Panc1 (cell line): ENCODE measurements around the gene CYSTM1. TPM values are rescaled to one million over a fixed set of nuclear protein-coding genes. Genes with fewer than 3 reads are reported as not detected.

Source experiments
- ATAC-seq: fragments of 200-7000 bp; cut with Tn5 transposase; 2 replicates; pipeline ENCODE4 v1.9.1; 2020; ENCODE audit warnings: mild to moderate bottlenecking, moderate library complexity
- BruUV-seq: library from RNA; stranded (reverse); fragments of 400-500 nt; replicated peaks from 2 replicates; lab custom pipeline; 2021; lab: Mats Ljungman, UMichigan
- CTCF ChIA-PET: fragments of 300-600 bp; sonication (Branson Sonifier 250); formaldehyde crosslinking; loops from one replicate; lab custom pipeline; 2022; ENCODE audit warnings: antibody characterized with exemption; lab: Charles Lee
- POLR2A ChIA-PET: fragments of 300-600 bp; sonication (Branson Sonifier 250); formaldehyde crosslinking; loops from one replicate; lab custom pipeline; 2022; ENCODE audit warnings: antibody characterized with exemption; lab: Charles Lee
- DNase-seq: peaks from one replicate; pipeline ENCODE4 v3.0.0-alpha.2; 2010; ENCODE audit warnings: low read depth, low spot score
- H3K27ac ChIP-seq: 2 replicates; pipeline ENCODE4 v1.5.1; 2011; ENCODE audit warnings: mild to moderate bottlenecking, low read length, inconsistent platforms
- H3K27me3 ChIP-seq: fragments of 200-500 bp; sonication (Bioruptor generic); 2 replicates; pipeline ENCODE4 v1.6.0; 2014; ENCODE audit warnings: low read length, inconsistent platforms; ENCODE audit not compliant: control insufficient read depth, insufficient read depth
- H3K36me3 ChIP-seq: fragments of 200-500 bp; sonication (Bioruptor generic); 2 replicates; pipeline ENCODE4 v1.5.1; 2014; ENCODE audit warnings: inconsistent platforms, mild to moderate bottlenecking, low read length, moderate library complexity; ENCODE audit not compliant: control insufficient read depth, insufficient read depth
- H3K4me1 ChIP-seq: 2 replicates; pipeline ENCODE4 v1.5.1; 2011; ENCODE audit warnings: inconsistent platforms, mild to moderate bottlenecking, low read length, moderate library complexity; ENCODE audit not compliant: control insufficient read depth, insufficient read depth
- H3K4me3 ChIP-seq, 2 experiments: 2 replicates each; pipeline ENCODE4 v1.5.1; 2011 to 2012; ENCODE audit warnings: low read depth in 2 of 2, low read length in 2 of 2, mild to moderate bottlenecking in 2 of 2, inconsistent platforms in 1 of 2, moderate library complexity in 1 of 2
- H3K9me3 ChIP-seq: fragments of 200-500 bp; sonication (Bioruptor generic); 2 replicates; pipeline ENCODE4 v1.5.1; 2014; ENCODE audit warnings: low read depth, mild to moderate bottlenecking, inconsistent platforms, low read length, moderate library complexity; ENCODE audit not compliant: control insufficient read depth, insufficient read depth
- POLR2AphosphoS5 ChIP-seq: IDR thresholded peaks from 2 replicates; pipeline ENCODE4 v1.6.1; 2012; ENCODE audit warnings: mild to moderate bottlenecking, low read depth, low read length, moderate library complexity
- REST ChIP-seq, 2 experiments: IDR thresholded peaks; 2 replicates each; pipeline ENCODE4 v1.6.1; 2011 to 2012; ENCODE audit warnings: low read depth in 2 of 2, control low read depth in 1 of 2, low read length in 1 of 2, mild to moderate bottlenecking in 1 of 2, moderate library complexity in 1 of 2; ENCODE audit not compliant: insufficient read depth in 1 of 2
- SIN3A ChIP-seq: IDR thresholded peaks from 2 replicates; pipeline ENCODE4 v1.6.1; 2012; ENCODE audit warnings: low read depth, mild to moderate bottlenecking, low read length, moderate library complexity, borderline replicate concordance; ENCODE audit not compliant: insufficient read depth
- TCF7L2 ChIP-seq: IDR thresholded peaks from 2 replicates; pipeline ENCODE4 v1.6.1; 2011; ENCODE audit warnings: mild to moderate bottlenecking, low read depth, low read length, inconsistent platforms
- in situ Hi-C: cut with HindIII; loops from 2 replicates; pipeline ENCODE4 v1.10.0; 2016; ENCODE audit warnings: low sequenced_read_pairs, low pct_unique_long_range_greater_than_20kb
- intact Hi-C: fragments of 100-400 bp; cut with micrococcal nuclease; formaldehyde crosslinking; loops from one replicate; pipeline ENCODE4 v1.10.0; 2022; ENCODE audit not compliant: unreplicated experiment
- total RNA-seq: library from RNA; stranded (reverse); gene quantifications from one replicate; pipeline ENCODE4 v1.2.1, GENCODE V29; 2021; ENCODE audit not compliant: unreplicated experiment
- TF ChIP-seq, protein P1 (sequence below): fragments of 450-650 bp; IDR thresholded peaks from 2 replicates; pipeline ENCODE4 v1.5.1; 2017; ENCODE audit warnings: mild to moderate bottlenecking

CYSTM1 gene
- total RNA-seq, 1 experiment from 2014 or later = 126 TPM

GRCh38 chr5:140238756-140239155, 63.8 kb downstream of the CYSTM1 start:
- POLR2A ChIA-PET = no interaction called here
- no peak overlapping the region for H3K27ac ChIP-seq
- in situ Hi-C loops (no loop called here), intact Hi-C loops (no loop called here)
- no peak for DNase-seq
- no peak overlapping the region for H3K4me3 ChIP-seq
- TF ChIP-seq POLR2AphosphoS5 = no peak
- TF ChIP-seq TCF7L2 = no peak
- TF ChIP-seq REST (IDR thresholded peaks at IDR 0.05; ENCODE audit: insufficient read depth in 1 of 2, low read depth in 2 of 2, low read length in 1 of 2) = no peak
- TF ChIP-seq, protein P1, sequence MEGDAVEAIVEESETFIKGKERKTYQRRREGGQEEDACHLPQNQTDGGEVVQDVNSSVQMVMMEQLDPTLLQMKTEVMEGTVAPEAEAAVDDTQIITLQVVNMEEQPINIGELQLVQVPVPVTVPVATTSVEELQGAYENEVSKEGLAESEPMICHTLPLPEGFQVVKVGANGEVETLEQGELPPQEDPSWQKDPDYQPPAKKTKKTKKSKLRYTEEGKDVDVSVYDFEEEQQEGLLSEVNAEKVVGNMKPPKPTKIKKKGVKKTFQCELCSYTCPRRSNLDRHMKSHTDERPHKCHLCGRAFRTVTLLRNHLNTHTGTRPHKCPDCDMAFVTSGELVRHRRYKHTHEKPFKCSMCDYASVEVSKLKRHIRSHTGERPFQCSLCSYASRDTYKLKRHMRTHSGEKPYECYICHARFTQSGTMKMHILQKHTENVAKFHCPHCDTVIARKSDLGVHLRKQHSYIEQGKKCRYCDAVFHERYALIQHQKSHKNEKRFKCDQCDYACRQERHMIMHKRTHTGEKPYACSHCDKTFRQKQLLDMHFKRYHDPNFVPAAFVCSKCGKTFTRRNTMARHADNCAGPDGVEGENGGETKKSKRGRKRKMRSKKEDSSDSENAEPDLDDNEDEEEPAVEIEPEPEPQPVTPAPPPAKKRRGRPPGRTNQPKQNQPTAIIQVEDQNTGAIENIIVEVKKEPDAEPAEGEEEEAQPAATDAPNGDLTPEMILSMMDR = no peak
- TF ChIP-seq SIN3A = no peak
- CTCF ChIA-PET = no interaction called here
- no peaks in the 10 kb centered on the region for H3K9me3 ChIP-seq
- no peak for ATAC-seq
- no peaks in the 10 kb centered on the region for H3K36me3 ChIP-seq
- H3K27me3 ChIP-seq = no peaks in the 10 kb centered on the region
- no TSS peak for BruUV-seq
- peaks cover 20% of the 10 kb centered on the region for H3K4me1 ChIP-seq

DNA sequence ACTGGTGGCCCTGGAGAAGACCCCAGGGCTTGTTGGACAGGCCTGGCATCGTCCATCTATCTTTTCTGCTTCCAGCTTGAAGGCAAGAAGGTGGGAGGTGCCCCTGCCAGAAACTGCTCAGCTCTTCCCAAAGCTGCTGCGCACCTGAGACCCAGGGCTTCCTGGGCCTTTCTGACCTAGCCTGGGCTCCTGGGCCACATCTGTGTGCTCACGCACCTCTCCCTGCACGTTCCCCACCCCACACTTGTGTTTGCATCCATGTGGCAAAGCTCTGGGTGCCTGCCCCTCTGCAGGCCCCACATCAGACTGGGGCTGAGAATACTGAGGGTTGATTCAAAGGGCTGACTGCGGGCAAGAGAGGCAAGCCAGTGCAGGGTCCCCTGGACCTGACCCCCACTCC, 64.5 kb downstream of the CYSTM1 start:
- intact Hi-C loops (no loop called here), in situ Hi-C loops (no loop called here)
- no TSS peak for BruUV-seq
- DNase-seq = no peak
- Histone ChIP-seq H3K4me1 (peaks cover 20% of the 10 kb centered on the region), H3K27ac (no peak overlapping the region), H3K27me3 (no peaks in the 10 kb centered on the region), H3K36me3 (no peaks in the 10 kb centered on the region), H3K9me3 (no peaks in the 10 kb centered on the region), H3K4me3 (no peak overlapping the region)
- ChIA-PET POLR2A (no interaction called here), CTCF (interaction anchor here (0.6 to 2.3 kb wide), 10 partner anchors 9 to 163 kb away, joined by 3 to 20 read pairs (median 4); partner anchors contain the start of gene HBEGF)
- no peak for TF ChIP-seq TCF7L2
- TF ChIP-seq POLR2AphosphoS5 = no peak
- TF ChIP-seq SIN3A = no peak
- no peak for TF ChIP-seq REST (IDR thresholded peaks at IDR 0.05; ENCODE audit: insufficient read depth in 1 of 2, low read depth in 2 of 2, low read length in 1 of 2)
- TF ChIP-seq, protein P1 = no peak
- ATAC-seq = peak; percentile 10
